Measurements from ENCODE around the gene GLO1. TPM values are rescaled to one million over a fixed set of nuclear protein-coding genes. Genes with fewer than 3 reads are reported as not detected.
A peak's percentile ranks its signal among the peaks of the same experiment; 100 is the strongest.
"Not testable (repeated sequence)": the region's sequence is repeated elsewhere in the genome, so short reads cannot be mapped to it uniquely, and the experiment has no call there.

The GLO1 gene
- total RNA-seq, 1 donor from 2014 or later, result 80.8 TPM

- Mint-ChIP-seq H3K27me3 (ENCODE audit: unreplicated experiment) (peaks cover 10% of the 10 kb centered on the region), H3K4me1 (ENCODE audit: unreplicated experiment) (peaks cover 18% of the 10 kb centered on the region), H3K4me3 (ENCODE audit: unreplicated experiment) (no peak overlapping the region), H3K9me3 (ENCODE audit: unreplicated experiment) (peaks cover 5% of the 10 kb centered on the region), H3K27ac (ENCODE audit: unreplicated experiment) (no peak overlapping the region), H3K36me3 (ENCODE audit: unreplicated experiment) (no peaks in the 10 kb centered on the region)
- no peak for TF ChIP-seq CTCF (IDR thresholded peaks at IDR 0.05)
- DNase-seq (ENCODE audit: extremely low spot score, unreplicated experiment), result no peak
These were observed 3.0 kb upstream of the GLO1 start for GRCh38 chr6:38705924-38706323.

GRCh38 chr6:38703949-38704590 lies 1.1 kb upstream of the GLO1 start:
- H3K27me3 Mint-ChIP-seq (ENCODE audit: unreplicated experiment), result peaks cover 10% of the 10 kb centered on the region
- no peak overlapping the region for H3K27ac Mint-ChIP-seq (ENCODE audit: unreplicated experiment)
- H3K4me3 Mint-ChIP-seq (ENCODE audit: unreplicated experiment), result no peak overlapping the region
- DNase-seq (ENCODE audit: extremely low spot score, unreplicated experiment), result no peak
- H3K36me3 Mint-ChIP-seq (ENCODE audit: unreplicated experiment), result peaks cover 11% of the 10 kb centered on the region
- peaks cover 18% of the 10 kb centered on the region for H3K4me1 Mint-ChIP-seq (ENCODE audit: unreplicated experiment)
- H3K9me3 Mint-ChIP-seq (ENCODE audit: unreplicated experiment), result peaks cover 11% of the 10 kb centered on the region
- no peak for TF ChIP-seq CTCF (IDR thresholded peaks at IDR 0.05)

GRCh38 chr6:38701551-38701950 lies 1.4 kb downstream of the GLO1 start:
- H3K27ac Mint-ChIP-seq (ENCODE audit: unreplicated experiment), result no peak overlapping the region
- TF ChIP-seq CTCF (IDR thresholded peaks at IDR 0.05), result no peak
- no peak for DNase-seq (ENCODE audit: extremely low spot score, unreplicated experiment)
- H3K9me3 Mint-ChIP-seq (ENCODE audit: unreplicated experiment), result peaks cover 12% of the 10 kb centered on the region
- peaks cover 3% of the 10 kb centered on the region for H3K27me3 Mint-ChIP-seq (ENCODE audit: unreplicated experiment)
- H3K36me3 Mint-ChIP-seq (ENCODE audit: unreplicated experiment), result peaks cover 17% of the 10 kb centered on the region
- H3K4me1 Mint-ChIP-seq (ENCODE audit: unreplicated experiment), result peaks cover 16% of the 10 kb centered on the region
- peak overlapping the region; percentile 86 for H3K4me3 Mint-ChIP-seq (ENCODE audit: unreplicated experiment)

- not testable (repeated sequence) for DNase-seq (ENCODE audit: extremely low spot score, unreplicated experiment); H3K27me3 Mint-ChIP-seq (ENCODE audit: unreplicated experiment); H3K27ac Mint-ChIP-seq (ENCODE audit: unreplicated experiment); H3K4me3 Mint-ChIP-seq (ENCODE audit: unreplicated experiment)
- Mint-ChIP-seq H3K36me3 (ENCODE audit: unreplicated experiment) (peaks cover 23% of the 10 kb centered on the region), H3K4me1 (ENCODE audit: unreplicated experiment) (peaks cover 16% of the 10 kb centered on the region), H3K9me3 (ENCODE audit: unreplicated experiment) (peaks cover 12% of the 10 kb centered on the region)
These were observed 3.2 kb downstream of the GLO1 start for GRCh38 chr6:38699702-38700101.

GRCh38 chr6:38697846-38698245 lies 5.1 kb downstream of the GLO1 start:
- H3K9me3 Mint-ChIP-seq (ENCODE audit: unreplicated experiment), result peaks cover 12% of the 10 kb centered on the region
- H3K4me1 Mint-ChIP-seq (ENCODE audit: unreplicated experiment), result peaks cover 13% of the 10 kb centered on the region
- no peak for TF ChIP-seq CTCF (IDR thresholded peaks at IDR 0.05)
- H3K27ac Mint-ChIP-seq (ENCODE audit: unreplicated experiment), result no peak overlapping the region
- no peak overlapping the region for H3K4me3 Mint-ChIP-seq (ENCODE audit: unreplicated experiment)
- H3K27me3 Mint-ChIP-seq (ENCODE audit: unreplicated experiment), result no peaks in the 10 kb centered on the region
- no peak for DNase-seq (ENCODE audit: extremely low spot score, unreplicated experiment)
- H3K36me3 Mint-ChIP-seq (ENCODE audit: unreplicated experiment), result peaks cover 23% of the 10 kb centered on the region

Measured in osteocyte (in vitro differentiated cells).